GM12874 (cell line): ENCODE results near the gene ZNHIT2.

Experiments
- CTCF ChIP-seq: IDR thresholded peaks from 2 replicates; pipeline ENCODE4 v1.5.1; 2011; ENCODE audit warnings: low read depth, mild to moderate bottlenecking, control low read depth, low read length, moderate library complexity; ENCODE audit not compliant: insufficient read depth

ZNHIT2 gene

DNA sequence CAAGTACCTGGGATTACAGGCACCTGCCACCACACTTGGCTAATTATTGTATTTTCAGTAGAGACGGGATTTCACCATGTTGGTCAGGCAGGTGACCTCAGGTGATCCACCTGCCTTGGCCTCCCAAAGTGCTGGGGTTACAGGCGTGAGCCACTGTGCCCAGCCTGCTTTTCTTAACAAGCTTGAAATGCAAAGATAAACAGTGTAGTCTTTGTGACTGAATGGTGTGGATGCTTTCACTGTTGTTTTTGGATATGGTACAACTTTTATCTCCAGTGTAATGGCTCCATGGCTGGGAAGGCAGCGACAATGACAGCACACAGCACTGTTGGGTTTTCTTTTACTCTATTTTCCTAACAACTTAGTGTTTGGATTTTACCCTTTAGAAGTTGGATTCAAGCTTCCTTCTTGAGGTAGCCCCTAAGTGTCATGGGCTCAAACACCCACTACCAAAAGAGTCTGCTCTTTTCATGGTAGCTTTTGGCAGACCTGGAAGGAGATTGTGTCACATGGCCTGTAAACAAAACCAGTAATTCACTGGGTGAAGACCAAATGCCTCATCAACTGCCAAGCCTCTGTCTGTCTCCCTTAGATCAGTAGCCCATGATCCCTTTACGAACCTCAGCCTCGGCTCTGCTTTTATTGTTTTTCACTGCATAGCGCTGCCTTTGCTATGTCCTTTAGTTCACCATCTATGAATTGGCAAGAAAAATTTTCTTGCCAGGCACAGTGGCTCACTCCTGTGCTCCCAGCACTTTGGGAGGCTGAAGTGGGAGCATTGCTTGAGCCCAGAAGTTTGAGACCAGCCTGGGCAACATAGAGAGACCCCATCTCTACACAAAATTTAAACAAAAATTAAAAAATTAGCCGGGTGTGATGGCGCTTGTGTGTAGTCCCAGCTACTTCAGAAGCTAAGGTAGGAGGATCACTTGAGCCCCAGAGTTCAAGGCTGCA is 15.1 kb downstream of the ZNHIT2 start:
- TF ChIP-seq CTCF: no peak

DNA sequence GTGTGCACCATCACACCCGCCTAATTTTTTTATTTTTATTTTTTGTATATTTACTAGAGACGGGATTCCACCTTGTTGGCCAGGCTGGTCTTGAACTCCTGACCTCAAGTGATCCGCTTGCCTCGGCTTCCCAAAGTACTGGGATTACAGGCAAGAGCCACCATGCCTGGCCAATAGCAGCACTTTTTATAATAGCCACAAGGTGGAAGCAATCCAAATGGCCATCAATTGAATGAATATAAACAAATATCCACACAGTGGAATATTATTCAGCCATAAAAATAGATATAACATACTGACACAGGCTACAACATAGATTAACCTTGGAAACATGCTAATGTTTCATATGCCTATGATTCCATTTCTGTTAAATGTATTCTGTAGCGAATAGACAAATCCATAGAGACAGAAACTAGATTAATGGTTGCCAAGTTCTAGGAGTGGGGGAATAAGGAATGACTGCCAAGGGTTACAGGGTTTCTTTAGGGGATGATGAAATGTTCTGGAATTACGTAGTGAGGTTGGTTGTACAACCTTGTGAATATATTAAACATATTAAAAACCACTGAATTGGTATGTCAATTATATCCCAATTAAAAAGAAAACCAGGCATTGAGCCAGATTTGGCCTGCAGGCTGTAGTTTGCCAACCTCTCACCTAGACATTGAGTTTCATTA is 16.7 kb downstream of the ZNHIT2 start:
- no peak for TF ChIP-seq CTCF

DNA sequence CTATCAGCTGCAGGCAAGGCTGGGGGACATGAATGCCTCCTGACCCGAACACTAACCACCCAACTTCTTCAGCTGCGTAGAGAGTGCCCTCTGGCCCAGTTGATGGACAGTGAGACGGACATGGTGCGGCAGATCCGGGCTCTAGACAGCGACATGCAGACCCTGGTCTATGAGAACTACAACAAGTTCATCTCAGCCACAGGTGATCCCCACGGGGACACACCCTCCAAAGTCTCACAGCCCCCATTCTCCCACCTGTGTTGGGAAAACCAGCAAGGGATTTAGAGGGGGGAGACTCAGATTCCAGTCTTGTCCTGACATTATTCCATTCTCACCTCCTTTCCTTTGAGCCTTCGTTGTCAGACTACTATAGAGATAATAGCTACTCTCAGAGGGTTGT is 20.6 kb downstream of the ZNHIT2 start:
- TF ChIP-seq CTCF: no peak

DNA sequence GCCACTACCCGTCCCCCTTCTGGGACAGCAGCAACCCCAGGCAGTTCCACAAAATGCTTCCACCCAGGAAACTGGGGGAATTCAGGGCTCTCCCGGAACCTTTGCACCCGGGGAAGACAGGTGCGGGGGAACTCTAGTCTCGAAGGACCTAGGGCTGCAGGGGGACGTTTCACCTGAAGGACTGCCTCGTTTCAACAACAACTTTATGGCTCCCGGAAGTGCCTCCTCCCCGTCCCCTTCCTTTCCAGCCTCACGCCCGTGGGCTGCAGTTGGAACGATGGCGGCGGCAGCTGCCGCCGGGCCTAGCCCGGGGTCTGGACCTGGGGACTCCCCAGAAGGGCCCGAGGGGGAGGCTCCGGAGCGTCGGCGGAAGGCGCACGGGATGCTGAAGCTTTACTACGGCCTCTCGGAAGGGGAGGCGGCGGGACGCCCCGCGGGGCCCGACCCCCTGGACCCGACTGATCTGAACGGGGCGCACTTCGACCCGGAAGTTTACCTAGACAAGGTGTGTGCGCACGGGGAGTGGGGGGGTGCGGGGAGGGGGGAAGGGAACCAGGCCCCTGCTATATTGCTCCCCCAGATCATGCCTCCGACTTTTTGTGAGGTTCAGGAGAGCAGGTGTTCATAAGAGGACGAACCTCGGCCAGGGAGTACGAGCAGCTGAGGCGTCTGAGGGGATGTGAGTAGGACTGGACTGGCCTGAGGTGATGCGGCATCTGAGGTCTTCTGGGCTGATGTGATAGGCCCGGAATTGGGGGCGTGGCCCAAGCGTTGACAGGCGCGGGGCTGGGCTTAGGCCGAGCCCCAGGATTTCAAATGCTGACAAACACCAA is 21.3 kb downstream of the ZNHIT2 start, which contains the start of gene VPS51:
Gene VPS51 (plus strand): TSS at position 241 of the 833 bp plus-strand sequence. CDS start 37 bp downstream, at position 278.
- no peak for TF ChIP-seq CTCF

GRCh38 chr11:65095427-65095826 is 22.1 kb downstream of the ZNHIT2 start:
- TF ChIP-seq CTCF: no peak

DNA sequence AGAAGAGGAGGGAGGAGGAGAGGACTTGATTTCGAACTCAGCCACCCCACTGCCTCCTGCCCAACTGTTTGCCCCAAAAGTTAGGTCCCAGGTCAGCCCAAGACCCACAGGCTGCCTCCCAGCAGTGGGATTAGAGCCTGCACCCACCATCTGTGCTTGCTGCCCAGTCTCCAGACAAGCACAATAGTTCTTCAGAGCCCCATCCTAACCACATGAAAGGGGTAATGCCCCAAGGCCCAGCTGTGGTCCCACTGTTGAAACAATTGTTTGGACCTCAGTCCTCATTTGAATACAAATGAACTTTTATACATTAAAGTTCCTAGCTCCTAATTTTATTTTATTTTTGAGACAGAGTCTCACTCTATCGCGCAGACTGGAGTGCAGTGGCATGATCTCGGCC is 26.9 kb downstream of the ZNHIT2 start:
- TF ChIP-seq CTCF: no peak

- TF ChIP-seq CTCF: no peak
These were observed 27.9 kb downstream of the ZNHIT2 start for GRCh38 chr11:65089621-65090020.
